Bone marrow (tissue), 2 donors: ENCODE data around the gene GPR152.
A peak's percentile ranks its signal among the peaks of the same experiment; 100 is the strongest.

Experiments
- DNase-seq, 2 donors: peaks; one replicate each; lab custom pipeline; 2025; lab: John Stamatoyannopoulos, UW

The GPR152 gene

GRCh38 chr11:67465189-67465510, 12.6 kb upstream of the GPR152 start:
- no peak for DNase-seq

DNA sequence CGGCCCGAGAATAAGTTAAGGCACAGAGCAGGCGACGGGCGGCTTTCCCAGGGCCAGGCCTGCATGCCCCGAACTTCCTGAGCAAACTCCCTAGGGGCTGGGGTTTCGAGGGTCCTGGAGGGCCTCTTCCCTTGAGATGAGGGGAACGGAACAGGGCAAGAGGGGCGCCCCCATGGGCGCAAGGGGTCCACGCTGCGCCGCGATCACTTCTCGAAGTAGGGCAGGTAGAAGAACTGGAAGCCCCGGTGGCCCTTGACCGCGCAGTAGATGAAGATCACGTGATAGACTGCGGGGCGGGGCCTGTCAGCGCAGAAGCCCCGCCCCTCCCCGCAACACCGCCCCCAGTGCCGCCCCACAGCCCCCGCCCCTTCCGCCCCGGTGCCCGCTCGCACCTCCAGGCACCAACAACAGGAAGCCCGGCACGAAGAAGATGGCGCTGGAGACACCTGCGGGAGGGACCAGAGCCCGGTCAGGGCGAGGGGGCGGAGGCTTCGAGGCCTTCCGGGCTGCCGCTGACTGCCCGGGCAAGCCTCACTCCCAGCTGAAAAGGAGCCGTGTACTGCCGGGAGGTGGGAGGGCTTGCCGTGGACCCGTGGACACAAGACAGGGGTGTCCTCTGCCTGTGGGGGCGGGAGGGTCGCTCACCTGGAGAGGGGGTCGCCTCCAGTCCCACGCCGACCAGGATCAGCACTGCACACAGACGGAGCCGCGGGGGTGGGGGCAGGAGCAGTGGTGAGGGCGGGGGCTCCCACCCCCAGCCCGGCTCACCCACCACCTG, 12.1 kb upstream of the GPR152 start:
- peak; percentile 70 to 76 for DNase-seq

GRCh38 chr11:67463680-67464410, 11.3 kb upstream of the GPR152 start:
- DNase-seq = no peak

DNA sequence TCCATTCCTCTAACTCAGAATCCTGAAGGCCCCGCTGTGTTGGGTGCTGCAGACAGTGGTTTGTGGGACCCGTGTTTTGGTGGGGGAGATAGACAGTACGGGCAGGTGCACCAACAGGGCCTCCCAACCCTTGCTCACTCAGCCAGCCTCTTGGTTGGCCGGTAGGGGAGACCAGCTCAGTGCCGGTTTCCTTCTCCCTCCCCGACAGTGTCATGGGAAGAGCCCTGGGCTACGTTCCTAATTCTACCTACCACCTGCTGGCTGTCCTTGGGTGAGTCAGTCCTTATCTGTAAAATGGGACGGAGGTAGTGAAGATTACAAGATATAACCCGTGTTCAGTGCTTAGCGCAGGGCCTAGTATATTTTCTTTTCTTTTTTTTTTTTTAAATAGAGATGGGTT, 10.7 kb upstream of the GPR152 start:
- no peak for DNase-seq

DNA sequence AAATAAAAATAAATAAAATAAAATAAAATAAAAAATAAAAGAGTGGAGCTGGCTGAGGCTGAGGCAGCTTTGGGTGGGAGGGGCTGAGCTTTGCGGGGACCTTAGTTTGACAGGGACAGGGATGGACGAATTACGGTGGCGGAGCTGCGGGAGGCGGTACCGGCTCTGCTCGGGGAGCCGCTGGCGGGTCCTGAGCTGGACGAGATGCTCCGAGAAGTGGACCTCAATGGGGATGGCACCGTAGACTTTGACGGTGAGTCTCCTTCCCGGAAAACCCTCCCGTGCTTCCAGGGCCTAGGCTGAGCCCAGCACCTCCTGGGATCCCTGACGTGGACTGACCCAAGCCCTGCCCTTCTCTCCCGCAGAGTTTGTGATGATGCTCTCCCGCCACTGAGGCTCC, 5.7 kb upstream of the GPR152 start:
- no peak for DNase-seq

- DNase-seq = no peak
These were observed 4.9 kb upstream of the GPR152 start for GRCh38 chr11:67457453-67457852.

GRCh38 chr11:67456068-67456705, 3.7 kb upstream of the GPR152 start:
- DNase-seq = no peak

GRCh38 chr11:67455054-67455453, 2.5 kb upstream of the GPR152 start, which contains the start of gene CABP4:
TSS of gene CABP4 (plus strand) at chr11:67455354. CDS start at chr11:67455424, 70 bp downstream.
- no peak for DNase-seq

GRCh38 chr11:67453816-67454732, 1.5 kb upstream of the GPR152 start:
- no peak for DNase-seq

- no peak for DNase-seq
These were observed 912 bp downstream of the GPR152 start for GRCh38 chr11:67451658-67451976.

GRCh38 chr11:67450796-67451657, 1.5 kb downstream of the GPR152 start:
- DNase-seq = no peak

GRCh38 chr11:67449116-67449844, 3.2 kb downstream of the GPR152 start:
- peak in 1 of 2 donors; percentile 6 for DNase-seq

- DNase-seq = no peak
These were observed 4.3 kb downstream of the GPR152 start for GRCh38 chr11:67448220-67448609.

DNA sequence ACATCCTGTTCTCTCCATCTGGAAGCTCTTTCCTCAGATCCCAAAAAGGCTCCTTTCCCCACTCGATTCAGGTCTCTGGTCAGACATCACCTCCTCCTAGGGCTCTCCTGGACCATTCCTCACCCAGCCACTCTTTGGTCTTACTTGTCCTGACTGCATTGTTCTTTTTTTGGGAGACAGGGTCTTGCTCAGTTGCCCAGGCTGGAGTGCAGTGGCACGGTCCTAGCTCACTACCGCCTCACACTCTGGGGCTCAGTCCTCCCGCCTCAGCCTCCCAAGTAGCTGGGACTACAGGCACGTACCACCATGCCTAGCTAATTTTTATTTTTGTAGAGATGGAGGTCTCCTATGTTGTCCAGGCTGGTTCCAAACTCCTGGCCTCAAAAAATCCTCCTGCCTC, 7.0 kb downstream of the GPR152 start:
- DNase-seq = no peak

- DNase-seq = no peak
These were observed 9.8 kb downstream of the GPR152 start for GRCh38 chr11:67442504-67443404.

DNA sequence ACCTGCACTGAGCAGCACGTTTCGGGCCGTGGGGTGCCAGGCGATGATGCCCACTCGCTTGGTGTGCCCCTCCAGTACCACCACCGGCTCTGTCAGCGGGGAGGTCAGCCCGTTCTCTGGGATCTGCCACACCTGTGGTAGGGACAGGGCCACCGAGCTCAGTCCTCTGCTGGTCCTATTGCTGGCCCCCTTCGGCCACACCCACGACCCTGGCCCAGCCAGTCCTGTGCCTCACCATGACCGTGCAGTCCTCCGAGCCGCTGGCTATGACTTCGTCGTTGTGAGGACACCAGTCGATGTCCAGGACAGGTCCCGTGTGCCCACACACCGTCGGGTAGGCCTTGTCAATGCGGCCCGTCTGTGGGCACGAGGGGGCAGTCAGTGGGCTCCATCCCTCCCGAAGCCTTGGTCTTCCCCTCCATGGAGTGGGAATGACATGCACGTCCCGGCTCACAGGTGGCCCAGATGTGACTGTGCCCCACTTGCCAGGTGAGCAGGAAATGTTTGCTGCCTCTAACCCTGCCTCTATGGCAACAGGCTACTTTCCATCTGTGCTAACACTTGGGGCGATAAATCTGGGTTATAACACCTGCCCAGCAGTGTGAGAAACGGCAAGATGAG, 10.7 kb downstream of the GPR152 start:
- no peak for DNase-seq

DNA sequence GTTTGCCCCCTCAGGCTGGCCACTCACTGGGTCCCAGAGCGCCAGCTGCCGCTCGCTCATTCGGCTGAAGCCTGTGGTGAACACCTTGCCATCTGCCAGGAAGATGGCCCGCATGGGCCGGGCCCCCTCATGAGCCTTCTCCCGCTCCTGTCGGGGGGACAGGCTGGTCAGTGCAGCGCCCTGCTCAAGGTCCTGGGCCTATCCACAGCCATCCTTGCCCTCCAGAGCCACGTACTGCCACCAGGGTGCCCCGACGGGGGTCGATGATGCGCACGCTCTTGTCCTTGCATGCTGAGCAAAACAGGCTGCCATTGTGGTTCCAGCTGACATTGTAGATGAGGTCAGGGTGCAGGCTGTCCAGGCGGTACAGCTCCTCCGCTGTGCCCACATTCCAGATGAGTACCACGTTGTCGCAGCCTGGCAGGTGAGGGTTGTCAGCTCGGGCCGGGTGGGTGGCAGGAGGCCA, 11.4 kb downstream of the GPR152 start:
- DNase-seq = no peak

- DNase-seq = no peak
These were observed 12.1 kb downstream of the GPR152 start for GRCh38 chr11:67440229-67441097.
